Measurements from ENCODE around the gene ASCC3. TPM values are rescaled to one million over a fixed set of nuclear protein-coding genes. Genes with fewer than 3 reads are reported as not detected.

The ASCC3 gene
- total RNA-seq, 1 donor from 2014 or later: 66.6 TPM

DNA sequence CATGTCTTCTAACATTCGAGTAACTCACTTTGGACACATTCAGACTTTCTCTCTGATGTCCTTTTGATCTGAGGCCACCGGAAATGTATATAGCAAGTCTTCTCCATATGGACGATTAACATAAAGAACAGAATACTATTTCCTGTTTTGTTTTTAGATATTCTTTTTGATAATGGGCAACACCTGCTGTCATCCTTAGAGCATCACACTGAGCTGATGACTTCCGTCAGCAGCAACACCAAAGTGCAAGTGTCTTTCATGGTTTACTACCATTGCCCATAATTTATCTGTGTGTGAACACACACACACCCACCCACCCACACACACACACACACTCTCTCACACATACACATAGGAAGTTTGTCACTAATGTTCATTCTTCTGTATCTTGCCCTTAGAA is 303.7 kb downstream of the ASCC3 start:
- no peak for DNase-seq (ENCODE audit: low spot score)

DNA sequence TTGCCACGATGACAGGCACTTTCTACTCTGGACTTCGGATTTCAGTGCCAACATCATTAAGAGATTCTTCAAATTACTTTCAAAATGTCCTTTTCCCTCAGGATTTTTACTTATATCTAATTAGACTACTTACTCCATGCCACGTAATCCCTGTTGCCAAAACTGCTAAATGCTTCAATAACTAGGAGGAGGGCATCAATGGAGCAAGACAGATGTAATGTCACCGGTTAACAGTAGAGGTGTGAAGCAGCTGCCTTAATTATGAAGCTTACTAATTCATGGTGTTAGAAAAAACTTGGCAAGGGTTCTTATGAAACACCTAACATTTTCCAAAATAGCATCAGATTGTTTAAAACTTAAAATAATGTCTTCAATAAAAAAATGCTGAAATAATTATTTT is 305.2 kb downstream of the ASCC3 start:
- no peak for DNase-seq (ENCODE audit: low spot score)

DNA sequence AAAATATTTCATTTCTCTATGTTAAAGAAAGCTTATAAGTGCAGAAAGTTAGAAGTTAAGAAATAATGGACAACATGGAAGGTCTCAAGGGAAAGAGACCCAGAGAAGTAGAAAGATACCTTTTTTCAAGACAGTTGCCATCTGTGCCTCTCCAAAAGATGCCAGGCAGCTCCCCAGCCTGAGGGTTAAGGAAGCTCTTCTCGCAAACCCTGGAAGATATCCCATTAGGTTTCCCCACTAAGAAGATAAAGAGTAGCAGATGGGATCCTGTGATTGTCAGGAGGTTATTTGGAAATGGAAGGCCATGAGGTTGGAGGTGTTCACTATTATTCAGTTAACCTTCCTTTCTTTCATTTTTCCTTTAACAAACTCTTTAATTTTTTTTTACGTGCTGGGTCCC is 306.3 kb downstream of the ASCC3 start:
- DNase-seq (ENCODE audit: low spot score): no peak

DNA sequence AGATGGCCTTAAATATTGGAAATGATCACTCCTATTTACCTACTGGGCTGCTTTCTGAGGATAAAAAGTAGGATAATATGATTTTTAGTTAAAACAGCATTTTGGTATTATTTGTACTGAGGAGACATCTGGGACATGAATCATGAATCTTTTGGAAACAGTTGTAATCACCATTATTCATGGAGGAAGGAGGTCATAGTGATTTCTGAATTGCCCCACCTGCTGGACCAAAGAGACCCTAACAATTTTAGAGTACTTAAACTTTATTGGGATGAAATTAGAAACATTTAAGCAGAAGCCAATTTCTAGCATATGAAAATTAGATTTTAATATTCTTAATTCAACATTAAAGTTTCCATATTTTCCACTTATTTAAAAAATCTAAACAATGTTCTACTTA is 308.0 kb downstream of the ASCC3 start:
- no peak for DNase-seq (ENCODE audit: low spot score)

DNA sequence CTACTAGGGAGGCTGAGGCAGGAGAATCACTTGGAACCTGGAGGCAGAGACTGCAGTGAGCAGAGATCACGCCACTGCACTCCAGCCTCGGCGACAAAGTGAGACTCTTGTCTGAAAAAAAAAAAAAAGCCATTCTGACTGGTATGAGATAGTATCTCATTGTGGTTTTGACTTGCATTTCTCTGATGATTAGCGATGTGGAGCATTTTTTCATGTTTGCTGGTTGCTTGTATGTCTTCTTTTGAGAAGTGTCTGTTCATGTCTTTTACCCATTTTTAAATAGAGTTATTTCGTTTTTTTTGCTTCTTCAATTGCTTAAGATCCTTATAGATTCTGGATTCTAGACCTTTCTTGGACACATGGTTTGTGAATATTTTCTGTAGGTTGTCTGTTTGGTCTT is 312.9 kb downstream of the ASCC3 start:
- no peak for DNase-seq (ENCODE audit: low spot score)

DNA sequence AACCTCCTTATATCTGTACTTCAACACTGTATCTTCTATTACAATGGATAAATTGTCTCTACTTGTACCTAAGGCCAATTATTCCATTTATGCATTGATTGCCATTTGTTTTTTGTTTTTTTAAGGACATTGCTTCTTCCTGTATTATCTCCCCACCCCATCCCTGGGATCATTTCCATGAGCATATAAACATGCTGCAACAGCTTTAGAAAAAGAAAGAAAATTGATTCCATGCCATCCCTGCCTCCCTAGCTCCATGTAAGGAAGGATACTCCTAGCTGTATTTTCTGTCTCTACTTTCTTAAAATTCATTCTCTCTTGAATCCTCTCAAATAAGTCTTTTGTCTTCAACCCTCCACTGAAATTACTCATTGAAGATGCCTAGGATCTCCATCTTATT is 314.6 kb downstream of the ASCC3 start:
- DNase-seq (ENCODE audit: low spot score): no peak

DNA sequence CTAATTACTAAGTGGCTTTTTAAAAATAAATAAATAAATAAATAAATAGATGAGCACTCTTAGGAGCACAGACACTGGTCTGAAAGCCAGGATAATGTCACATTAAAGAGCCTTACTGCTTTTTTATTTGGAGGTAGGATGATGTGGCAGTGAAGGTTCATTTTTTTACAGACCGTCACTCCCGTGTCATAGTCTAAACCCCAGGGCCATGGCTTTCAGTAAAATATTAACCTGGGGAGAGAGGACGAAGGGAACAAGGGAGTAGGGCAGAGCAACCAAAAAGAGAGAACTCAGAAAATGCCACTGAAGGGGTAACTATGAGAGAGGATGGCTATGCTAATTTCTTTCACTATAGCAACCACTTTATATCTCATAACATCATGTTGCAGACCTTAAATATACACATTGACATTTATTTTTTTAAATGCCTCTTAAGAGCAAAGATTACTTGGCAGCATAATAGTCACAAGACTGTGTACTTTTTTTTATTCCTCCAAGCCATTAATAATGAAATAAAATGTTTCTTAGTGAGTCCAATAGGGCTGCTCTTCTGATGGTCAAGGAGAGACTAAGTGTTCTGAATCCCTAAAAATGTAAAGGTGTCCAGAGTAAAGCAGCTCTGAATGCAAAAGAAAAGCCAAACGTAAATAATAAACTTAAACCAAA is 315.6 kb downstream of the ASCC3 start:
- DNase-seq (ENCODE audit: low spot score): no peak

DNA sequence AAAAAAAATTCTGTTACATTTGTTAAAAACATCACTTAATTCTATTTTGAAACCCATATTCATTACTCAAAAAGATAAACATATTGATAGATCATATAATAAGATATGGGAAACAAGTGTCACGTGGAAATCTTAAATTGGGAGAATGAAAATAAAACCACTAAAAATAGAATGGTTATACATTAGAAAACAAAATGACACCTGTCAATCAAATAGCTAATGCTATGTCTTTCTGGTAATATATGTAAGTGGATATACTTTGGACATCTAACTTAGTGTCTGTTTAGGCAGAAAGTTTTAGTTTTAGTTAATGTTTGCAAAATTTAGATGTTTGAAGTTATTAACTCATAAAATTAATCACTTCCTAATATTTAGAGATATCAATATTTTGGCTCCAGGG is 321.3 kb downstream of the ASCC3 start:
- no peak for DNase-seq (ENCODE audit: low spot score)

DNA sequence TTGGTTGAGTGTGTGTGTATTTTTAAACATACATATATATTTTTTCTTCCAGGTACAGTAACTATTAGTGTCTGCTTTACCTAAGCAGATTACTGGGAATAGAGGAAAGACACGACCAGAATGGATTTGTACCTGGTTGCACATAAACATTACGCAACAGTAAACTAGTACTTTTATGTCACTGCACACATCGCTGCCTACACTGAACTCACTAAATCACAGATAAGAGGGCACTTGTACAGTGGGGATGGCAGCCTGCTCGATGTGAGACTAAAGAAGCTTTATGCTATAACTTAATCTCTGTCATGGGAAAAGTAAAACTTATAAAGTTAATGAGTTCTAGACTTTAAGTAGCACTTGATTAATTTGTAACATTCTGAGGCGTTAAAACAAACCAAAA is 326.9 kb downstream of the ASCC3 start:
- no peak for DNase-seq (ENCODE audit: low spot score)

DNA sequence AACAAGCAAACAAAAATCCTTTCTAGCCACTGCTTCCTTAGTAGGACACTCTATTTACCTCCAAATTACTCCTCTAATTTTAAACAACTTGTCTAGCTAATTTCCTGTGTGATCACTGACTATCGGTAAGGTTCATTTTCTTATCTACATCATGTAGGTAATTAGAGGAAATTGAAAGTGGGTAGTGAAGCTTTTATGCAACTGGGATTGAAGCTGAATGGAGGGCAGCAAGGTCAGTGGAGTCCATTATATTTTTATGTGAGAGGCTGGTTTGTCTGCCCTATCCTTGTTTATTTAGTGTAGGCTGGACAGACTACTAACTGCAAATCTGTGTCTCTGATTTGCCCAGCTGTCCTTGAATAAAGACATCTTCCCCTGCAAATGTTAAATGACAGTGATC is 327.9 kb downstream of the ASCC3 start:
- no peak for DNase-seq (ENCODE audit: low spot score)

DNA sequence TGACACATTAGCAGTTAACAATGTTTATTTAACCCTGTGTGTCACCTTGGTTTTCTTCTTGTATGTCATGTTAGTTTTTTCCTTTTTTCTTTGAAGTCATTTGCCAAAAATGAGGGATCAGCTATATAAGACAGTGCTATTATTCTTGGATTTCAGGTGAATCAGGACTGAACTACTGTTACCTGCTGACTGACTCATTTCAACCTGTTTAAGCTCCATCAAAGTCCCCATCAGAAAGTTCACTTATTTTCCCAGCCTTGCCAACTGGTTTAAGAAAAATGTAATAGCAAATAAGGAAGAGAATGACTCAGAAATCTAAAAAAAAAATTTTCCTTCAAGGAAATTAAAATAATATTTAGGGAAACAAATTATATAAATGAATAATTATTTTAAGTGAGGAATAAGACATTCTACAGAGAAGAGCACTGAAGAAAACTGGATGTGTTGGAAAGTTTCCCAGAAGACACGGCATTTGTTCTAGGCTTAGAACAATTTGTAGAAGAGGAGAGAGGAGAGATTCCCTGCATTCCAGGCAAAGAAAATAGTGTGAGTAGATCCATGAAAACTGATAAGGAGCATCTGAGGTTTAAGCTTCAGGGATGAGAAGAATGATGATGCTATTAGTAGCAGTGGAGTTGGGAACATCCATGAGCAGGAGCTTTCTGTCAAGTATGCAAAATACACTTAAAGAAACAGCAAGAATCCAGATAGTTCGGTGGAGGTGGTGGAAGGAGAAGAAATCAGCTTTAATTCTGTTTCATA is 331.5 kb downstream of the ASCC3 start:
- no peak for DNase-seq (ENCODE audit: low spot score)

DNA sequence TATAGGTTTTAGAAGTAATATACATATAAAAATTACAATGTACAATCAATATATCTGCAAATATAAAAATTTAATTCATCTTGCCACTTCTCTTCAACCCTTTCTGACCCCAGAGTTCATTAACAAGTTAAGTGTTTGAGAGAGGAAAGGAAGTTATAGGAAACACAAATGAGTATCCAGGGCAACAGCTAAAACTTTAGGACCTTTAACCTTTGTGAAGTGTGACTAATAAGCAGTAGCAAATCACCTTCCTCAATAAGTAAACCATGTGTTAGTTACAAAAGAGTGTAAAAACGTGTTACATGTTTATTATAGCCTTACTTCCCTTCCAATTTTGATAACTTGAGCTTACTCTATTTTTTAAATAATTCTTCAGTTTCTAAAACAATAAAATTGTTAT is 343.0 kb downstream of the ASCC3 start:
- no peak for DNase-seq (ENCODE audit: low spot score)

DNA sequence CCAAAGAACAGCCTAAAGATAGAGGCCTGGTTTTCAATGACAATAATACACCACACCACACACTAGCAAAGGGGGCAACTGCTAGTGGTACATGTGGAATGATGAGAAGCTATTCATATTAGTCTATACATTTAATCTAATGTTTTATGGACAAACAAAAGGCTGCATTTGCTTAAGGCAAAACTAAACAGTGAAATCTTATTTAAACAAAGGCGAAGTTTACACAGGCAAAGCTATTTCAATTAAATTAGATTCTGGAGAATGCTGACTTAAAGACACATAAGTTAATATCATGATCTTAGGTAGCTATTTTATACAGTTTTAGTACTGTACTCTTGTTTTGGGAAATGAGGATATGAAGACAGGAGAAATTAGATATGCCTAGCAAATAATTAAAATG is 362.5 kb downstream of the ASCC3 start:
- DNase-seq (ENCODE audit: low spot score): no peak

DNA sequence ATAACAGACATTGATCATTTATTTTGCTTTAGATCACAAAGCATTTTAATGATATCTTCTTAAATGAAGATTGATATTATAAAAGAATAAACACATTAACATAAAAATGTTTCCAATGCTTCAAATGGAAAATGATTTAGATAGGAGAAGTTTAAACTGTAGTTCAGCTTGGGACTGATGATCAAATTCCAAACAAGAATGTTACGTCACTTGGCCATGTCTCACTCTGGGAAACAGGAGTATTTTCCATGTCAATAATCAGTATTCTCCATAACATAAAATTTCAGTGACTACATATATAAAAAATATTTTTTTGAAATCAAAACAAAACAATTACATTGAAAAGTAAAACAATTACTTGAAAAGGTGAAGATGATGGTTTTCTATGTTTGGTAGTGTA is 363.5 kb downstream of the ASCC3 start:
- DNase-seq (ENCODE audit: low spot score): no peak

DNA sequence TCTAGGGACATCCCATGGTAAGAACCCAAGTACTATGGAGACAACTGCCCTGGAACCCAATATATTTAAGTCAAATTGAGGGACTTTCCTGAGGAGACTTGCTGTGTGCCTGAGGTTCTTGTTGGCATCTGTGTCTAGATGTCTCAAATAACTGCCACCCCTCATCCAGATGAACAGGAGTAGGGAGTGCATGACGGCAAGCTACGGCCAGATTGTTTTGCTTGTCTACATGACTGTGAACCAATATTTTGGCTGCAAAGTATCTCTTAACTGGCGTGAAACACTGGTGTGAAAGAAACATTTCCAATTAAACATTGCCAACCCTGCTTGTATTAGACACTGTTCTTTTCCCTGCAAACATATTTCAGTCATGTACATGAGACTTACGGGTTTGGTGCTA is 364.0 kb downstream of the ASCC3 start:
- DNase-seq (ENCODE audit: low spot score): no peak

DNA sequence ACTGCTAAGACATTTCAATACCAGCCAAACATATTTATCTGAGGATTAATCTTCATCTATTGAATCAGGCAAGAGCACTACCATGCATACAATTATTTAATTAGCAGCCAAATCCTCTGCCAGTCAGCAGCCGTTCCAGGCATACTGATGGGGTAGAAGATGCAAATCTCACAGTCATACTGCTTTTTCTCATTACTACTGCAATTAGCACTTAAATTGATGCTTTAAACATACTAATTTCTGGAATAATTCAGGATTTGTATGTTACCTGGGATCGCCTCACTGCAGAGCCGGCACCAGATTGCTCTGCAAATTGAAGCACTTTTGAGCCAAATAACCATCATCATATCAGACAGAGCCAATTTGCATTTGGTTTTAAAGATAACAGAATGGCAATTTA is 366.5 kb downstream of the ASCC3 start:
- no peak for DNase-seq (ENCODE audit: low spot score)

DNA sequence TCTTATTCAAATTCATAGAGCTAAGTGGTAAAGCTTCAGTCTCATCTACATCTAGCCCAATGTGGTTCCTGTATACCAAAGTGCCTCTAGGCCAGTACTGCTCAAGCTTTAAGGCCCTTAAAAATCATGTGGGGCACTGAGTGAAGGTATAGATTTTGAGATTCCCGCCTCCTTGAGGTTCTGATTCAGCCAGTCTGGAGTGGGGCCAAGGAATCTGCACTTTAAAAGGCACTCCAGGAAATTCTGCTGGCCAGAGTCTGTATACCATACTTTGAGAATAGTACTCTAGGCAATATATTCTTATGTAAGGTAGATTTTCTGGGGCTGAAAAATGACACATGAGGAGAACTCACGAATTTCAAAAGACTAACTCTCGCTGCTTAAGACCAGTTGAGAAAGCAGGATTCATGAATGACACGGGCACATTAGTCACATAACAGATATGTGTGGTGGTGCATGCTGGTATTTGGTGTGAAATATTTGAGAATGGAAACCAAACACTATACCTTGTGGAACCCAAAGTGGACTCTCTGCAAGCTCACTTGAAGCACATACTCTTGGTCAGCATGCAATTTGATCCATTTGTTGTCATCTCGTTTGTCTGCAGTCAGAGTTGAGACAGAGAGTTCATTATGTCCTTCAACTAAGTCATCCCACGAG is 368.8 kb downstream of the ASCC3 start:
- no peak for DNase-seq (ENCODE audit: low spot score)

DNA sequence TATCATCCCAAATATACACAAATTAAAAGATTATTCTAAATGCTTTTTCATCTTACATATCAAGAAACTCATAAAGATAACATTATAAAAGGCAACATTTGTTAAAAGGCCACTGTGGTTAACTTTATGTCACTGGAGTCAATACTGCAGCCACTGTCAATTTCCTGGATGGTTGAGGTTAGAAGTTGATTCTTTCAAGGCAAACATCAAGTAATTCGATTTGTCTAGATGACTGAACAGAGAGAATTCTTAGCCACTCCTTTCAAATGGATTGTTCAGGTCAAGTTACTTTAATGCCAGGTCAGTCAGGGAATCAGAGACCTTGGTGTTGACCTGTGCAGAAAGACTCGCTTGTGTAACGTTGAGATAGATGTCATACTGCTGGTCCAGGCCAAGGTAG is 372.0 kb downstream of the ASCC3 start:
- no peak for DNase-seq (ENCODE audit: low spot score)

DNA sequence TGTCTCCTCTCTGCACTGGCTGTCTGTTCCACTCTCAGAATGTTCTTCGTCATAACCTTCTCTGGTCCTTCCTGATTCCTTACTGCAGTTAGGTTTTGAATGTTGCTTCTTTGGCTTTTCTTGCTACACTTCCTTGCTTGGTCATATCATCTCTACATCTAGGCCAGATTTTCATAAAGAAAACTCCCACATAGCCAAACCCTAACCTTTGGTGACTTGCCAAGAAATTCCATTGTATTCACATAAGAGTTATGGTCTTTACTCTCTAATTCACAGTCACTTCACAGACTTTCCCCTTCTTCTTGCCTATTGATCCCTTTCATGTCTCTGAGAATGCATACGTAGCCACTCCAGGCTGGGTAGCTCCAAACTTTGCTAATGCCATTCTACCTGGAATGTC is 374.5 kb downstream of the ASCC3 start:
- no peak for DNase-seq (ENCODE audit: low spot score)

DNA sequence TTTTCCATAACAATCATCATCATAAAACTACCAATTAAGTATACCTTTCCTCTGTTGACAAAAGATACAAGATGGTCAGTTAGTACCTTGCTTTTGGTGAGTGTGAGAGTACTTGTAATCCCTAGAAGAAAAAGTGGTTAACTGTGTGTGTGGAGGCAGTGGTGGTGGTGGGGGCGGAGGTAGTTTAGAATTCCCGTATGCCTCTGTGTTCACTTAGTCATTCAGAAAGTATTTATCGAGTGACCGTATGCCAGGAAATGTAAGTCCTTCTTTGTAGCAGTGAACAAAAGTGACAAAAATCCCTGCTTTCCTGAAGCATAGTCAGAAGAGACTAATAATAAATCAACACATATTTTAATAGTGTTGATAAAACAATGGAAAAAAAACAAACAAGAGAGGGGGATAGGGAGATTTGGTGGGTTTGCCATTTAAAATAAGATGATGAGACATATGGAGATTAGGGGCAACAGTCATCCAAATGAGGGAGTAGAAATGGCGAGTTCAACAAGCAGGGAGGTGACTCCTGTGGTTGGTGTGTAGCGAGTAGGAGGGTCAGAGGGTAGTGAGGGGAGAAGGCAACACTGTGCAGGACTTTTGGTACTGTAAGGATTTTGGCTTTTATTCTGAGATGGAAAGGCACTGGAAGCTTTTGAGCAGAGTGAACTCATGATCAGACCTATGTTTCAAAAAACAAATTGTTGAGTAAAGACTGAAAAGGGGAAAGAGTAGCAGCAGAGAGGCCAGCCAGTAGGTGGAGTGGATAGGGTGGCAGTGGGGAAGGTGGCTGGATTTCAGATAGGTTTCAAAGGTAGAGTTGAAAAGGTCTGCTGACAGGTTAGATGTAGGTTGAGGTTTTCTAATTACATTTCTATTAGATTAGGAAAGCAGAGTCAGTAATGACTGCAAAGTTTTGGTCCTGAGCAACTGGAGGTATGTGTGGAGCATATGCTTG is 376.1 kb downstream of the ASCC3 start:
- DNase-seq (ENCODE audit: low spot score): no peak

DNA sequence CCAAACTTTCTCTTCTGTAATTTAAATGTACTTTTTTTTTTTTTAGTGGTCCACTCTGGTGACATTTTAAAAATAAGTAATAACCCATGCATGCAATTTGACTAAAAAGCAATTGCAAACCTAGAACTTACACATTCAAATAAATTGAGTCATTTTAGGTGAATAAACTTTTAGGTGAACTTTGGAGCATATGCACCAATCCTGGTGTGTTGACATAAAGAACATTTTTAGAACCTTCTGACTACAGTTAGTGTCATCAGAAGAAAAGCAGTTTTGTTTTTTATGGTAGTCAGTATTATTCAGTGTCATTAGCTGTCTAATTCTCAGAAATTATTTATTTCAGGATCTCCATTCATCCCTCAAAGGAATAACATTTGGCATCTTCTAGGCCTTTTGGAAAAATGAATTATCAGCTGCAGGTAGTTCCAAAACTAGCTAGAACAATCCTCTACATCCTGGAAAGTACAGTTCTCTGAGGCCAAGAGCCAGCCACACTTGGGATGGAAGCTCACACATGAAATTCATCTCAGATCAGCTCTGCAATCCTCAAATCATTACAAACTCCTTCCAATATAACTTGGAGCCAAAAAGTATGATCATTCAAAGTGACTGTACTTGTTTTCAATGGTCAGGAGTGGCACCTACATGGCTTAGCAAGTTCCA is 378.0 kb downstream of the ASCC3 start:
- DNase-seq (ENCODE audit: low spot score): no peak
